ENCODE measurements around the gene RNGTT.
"Not testable (repeated sequence)": the region's sequence is repeated elsewhere in the genome, so short reads cannot be mapped to it uniquely, and the experiment has no call there.

Gene RNGTT

GRCh38 chr6:89002523-89002922, 39.1 kb upstream of the RNGTT start:
- no peak overlapping the region for H3K9ac ChIP-seq
- no peak for TF ChIP-seq Cebpa-rat (IDR thresholded peaks at IDR 0.05)

GRCh38 chr6:88997327-88997726, 33.9 kb upstream of the RNGTT start:
- Histone ChIP-seq H3K4me2 (peak overlapping the region in 10 of 11 experiments; percentile 35 to 63 (median 52); a peak in 19 of 22 replicates), H3K27me3 (no peaks in the 10 kb centered on the region), H3K4me3 (no peak overlapping the region), H3K27ac (peak overlapping the region in 4 of 11 experiments; percentile 67 to 79 (median 74); a peak in 8 of 22 replicates), H3K9ac (peak overlapping the region in 4 of 11 experiments; percentile 38 to 65 (median 56); a peak in 4 of 22 replicates), H3K36me3 (no peaks in the 10 kb centered on the region), H3K9me3 (replicated peaks in 1 of 11) (no peaks in the 10 kb centered on the region), H4K20me1 (no peaks in the 10 kb centered on the region), H3K4me1 (peaks cover 16 to 27% (median 22%) of the 10 kb centered on the region in 10 experiments)
- peak in 4 of 11 experiments; percentile 61 to 87 (median 74); a peak in 7 of 22 replicates for TF ChIP-seq Cebpa-rat (IDR thresholded peaks at IDR 0.05)

More at GRCh38 chr6:89002523-89002922, 39.1 kb upstream of the RNGTT start:
- Histone ChIP-seq H3K27ac (no peak overlapping the region), H3K4me2 (no peak overlapping the region), H3K4me1 (peaks cover 3 to 7% (median 5%) of the 10 kb centered on the region in 10 experiments), H4K20me1 (no peaks in the 10 kb centered on the region), H3K4me3 (no peak overlapping the region), H3K27me3 (no peaks in the 10 kb centered on the region), H3K9me3 (replicated peaks in 1 of 11) (no peaks in the 10 kb centered on the region), H3K36me3 (no peaks in the 10 kb centered on the region)

DNA sequence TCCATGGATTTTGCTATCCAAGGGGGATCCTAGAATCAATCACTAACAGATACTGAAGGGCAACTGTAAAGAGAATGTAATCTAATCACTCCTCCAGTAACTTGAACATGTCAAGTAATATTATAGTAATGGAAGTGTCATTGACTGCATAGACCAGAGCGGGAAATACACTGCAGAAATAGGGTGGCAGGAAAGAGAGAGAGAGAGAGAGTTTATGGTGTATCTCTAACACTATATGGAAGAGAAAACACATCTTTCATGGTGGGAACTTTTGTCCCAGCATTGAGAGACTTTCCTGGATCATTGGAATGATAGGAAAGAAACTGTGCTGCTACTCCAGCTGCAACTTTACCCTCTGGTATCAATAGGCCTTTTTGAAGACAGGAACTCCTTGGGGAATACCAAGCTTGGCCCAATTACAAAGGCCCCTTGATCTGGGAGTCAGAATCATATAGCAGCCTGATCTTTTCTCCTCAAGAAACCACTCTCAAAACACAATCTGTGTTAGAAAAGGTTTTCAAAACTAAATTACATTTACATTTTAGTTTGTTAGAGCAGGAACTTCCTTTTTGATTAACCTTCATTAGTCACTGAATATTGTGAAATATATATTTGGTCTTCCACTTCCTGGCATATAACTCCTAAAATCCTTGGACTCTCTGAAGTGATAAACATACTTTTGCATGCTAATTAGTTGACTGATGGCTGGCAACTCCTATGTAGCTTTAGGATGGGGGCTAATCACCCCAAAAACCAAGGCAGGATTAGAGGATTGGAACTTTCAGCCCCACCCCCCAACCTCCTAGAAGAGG, 29.5 kb upstream of the RNGTT start:
- Histone ChIP-seq H3K4me2 (peak overlapping the region in 9 of 11 experiments; percentile 23 to 62 (median 41); a peak in 13 of 22 replicates), H3K36me3 (no peaks in the 10 kb centered on the region), H4K20me1 (no peaks in the 10 kb centered on the region), H3K4me1 (peaks cover 16 to 27% (median 22%) of the 10 kb centered on the region in 10 experiments), H3K4me3 (no peak overlapping the region), H3K27ac (peak overlapping the region in 2 of 11 experiments; percentile 25 to 39; a peak in 3 of 22 replicates), H3K27me3 (no peaks in the 10 kb centered on the region), H3K9me3 (replicated peaks in 1 of 11) (no peaks in the 10 kb centered on the region), H3K9ac (no peak overlapping the region)
- TF ChIP-seq Cebpa-rat (IDR thresholded peaks at IDR 0.05): no peak

DNA sequence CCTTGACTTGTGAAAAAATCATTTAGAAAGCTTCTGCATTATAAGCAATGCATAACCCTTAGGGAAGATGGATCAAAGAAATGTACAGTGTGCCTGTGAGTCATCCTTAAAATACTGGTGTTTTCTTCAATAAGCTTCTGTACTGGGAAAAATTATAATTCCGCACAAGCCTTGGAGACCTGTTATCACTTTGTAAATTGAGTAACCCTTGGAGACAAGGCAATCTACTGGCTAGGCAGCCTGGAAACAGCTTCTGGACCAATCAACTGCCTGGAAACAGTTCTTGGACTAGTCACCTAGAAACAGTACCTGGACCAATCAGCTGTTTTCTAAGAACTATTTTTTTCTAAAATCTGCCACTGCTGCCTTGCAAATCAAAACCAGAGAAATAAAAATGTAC, 25.8 kb upstream of the RNGTT start:
- H3K9me3 ChIP-seq (replicated peaks in 1 of 11): no peaks in the 10 kb centered on the region
- no peak for TF ChIP-seq Cebpa-rat (IDR thresholded peaks at IDR 0.05)
- H3K27ac ChIP-seq: no peak overlapping the region
- H3K36me3 ChIP-seq: no peaks in the 10 kb centered on the region
- H3K4me2 ChIP-seq: no peak overlapping the region
- no peaks in the 10 kb centered on the region for H4K20me1 ChIP-seq
- H3K27me3 ChIP-seq: no peaks in the 10 kb centered on the region
- H3K9ac ChIP-seq: no peak overlapping the region
- H3K4me1 ChIP-seq: peaks cover 0 to 14% (median 8%) of the 10 kb centered on the region in 10 experiments; a peak in 9 of 20 replicates
- no peak overlapping the region for H3K4me3 ChIP-seq

- Histone ChIP-seq H3K4me1 (peaks cover 0 to 11% (median 2%) of the 10 kb centered on the region in 10 experiments; a peak in 7 of 20 replicates), H3K27me3 (no peaks in the 10 kb centered on the region), H3K9me3 (replicated peaks in 1 of 11) (no peaks in the 10 kb centered on the region), H4K20me1 (no peaks in the 10 kb centered on the region), H3K9ac (no peak overlapping the region), H3K27ac (no peak overlapping the region), H3K4me2 (no peak overlapping the region), H3K36me3 (no peaks in the 10 kb centered on the region), H3K4me3 (no peak overlapping the region)
- TF ChIP-seq Cebpa-rat (IDR thresholded peaks at IDR 0.05): no peak
These were observed 24.5 kb upstream of the RNGTT start for GRCh38 chr6:88987922-88988321.

DNA sequence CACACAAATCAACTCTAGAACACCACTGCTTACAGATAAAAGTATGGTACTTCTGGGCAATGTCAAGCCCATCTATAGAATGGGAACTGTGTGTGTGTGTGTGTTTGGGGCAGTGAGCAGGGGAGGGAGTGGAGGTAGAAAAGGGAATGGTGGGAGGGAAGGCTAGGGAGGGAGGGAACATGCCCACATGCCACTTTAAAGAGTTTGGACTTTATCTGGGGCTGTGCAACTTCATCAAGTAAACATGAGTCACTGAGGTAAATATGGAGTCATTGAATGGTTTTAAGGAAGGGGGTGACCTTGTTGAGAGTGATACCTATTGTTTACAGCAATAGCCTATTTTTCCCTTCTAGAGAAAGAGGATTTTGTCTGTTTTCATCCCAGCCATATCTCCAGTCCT, 22.5 kb upstream of the RNGTT start:
- Histone ChIP-seq H4K20me1 (no peaks in the 10 kb centered on the region), H3K4me2 (no peak overlapping the region), H3K9ac (no peak overlapping the region), H3K4me1 (peaks cover 0 to 7% (median 0%) of the 10 kb centered on the region in 10 experiments; a peak in 2 of 20 replicates), H3K9me3 (replicated peaks in 1 of 11) (no peaks in the 10 kb centered on the region), H3K27ac (no peak overlapping the region), H3K27me3 (no peaks in the 10 kb centered on the region), H3K4me3 (no peak overlapping the region), H3K36me3 (no peaks in the 10 kb centered on the region)
- TF ChIP-seq Cebpa-rat (IDR thresholded peaks at IDR 0.05): no peak

DNA sequence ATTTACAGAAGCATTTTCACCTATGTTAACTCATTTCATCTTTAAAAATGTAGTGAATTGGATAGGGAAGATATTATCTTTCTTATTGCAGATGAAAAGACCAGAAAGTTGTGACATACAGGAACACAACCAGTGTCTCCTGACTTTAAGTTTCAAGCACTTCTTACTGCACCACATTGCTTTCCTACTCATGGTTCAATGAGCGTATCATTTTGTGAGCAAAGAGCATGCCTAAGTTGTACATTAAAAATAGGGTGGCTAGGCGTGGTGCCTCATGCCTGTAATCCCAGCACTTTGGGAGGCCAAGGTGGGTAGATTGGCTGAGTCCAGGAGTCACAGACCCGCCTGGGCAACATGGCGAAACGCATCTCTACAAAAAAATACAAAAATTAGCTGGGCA, 21.2 kb upstream of the RNGTT start:
- Histone ChIP-seq H3K9ac (no peak overlapping the region), H4K20me1 (no peaks in the 10 kb centered on the region), H3K36me3 (no peaks in the 10 kb centered on the region), H3K27ac (no peak overlapping the region), H3K4me3 (no peak overlapping the region), H3K4me1 (peaks cover 0 to 7% (median 0%) of the 10 kb centered on the region in 10 experiments; a peak in 2 of 20 replicates), H3K27me3 (no peaks in the 10 kb centered on the region), H3K9me3 (replicated peaks in 1 of 11) (no peaks in the 10 kb centered on the region), H3K4me2 (no peak overlapping the region)
- TF ChIP-seq Cebpa-rat (IDR thresholded peaks at IDR 0.05): no peak

DNA sequence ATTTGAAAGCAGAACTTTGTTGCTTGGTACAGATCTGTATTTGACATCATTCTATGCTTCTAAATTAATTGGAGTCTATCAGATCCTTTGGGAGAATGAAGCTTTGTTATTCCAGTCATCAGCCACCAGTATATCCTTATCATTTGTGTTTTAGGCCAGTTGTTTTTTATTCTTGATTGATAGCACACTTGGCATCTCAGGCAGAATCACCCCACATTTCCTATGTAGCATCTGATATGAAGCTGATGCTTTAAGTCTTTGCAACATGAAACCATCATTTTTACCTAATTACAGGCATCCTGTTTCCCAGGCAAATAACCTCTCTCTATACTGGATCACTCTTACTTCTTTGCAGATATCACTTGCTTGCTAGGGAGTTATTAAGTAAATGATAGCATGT, 20.7 kb upstream of the RNGTT start:
- Histone ChIP-seq H3K9me3 (replicated peaks in 1 of 11) (no peaks in the 10 kb centered on the region), H3K27me3 (no peaks in the 10 kb centered on the region), H3K36me3 (no peaks in the 10 kb centered on the region), H3K27ac (no peak overlapping the region), H3K9ac (no peak overlapping the region), H3K4me2 (no peak overlapping the region), H4K20me1 (no peaks in the 10 kb centered on the region), H3K4me3 (no peak overlapping the region), H3K4me1 (peaks cover 0 to 7% (median 0%) of the 10 kb centered on the region in 10 experiments; a peak in 2 of 20 replicates)
- TF ChIP-seq Cebpa-rat (IDR thresholded peaks at IDR 0.05): no peak

- no peak overlapping the region for H3K4me3 ChIP-seq
- no peak overlapping the region for H3K9ac ChIP-seq
- H3K4me2 ChIP-seq: peak overlapping the region in 2 of 11 experiments; percentile 19 to 35; a peak in 1 of 22 replicates
These were observed 20.1 kb upstream of the RNGTT start for GRCh38 chr6:88983532-88983931.

GRCh38 chr6:88983129-88983528, 19.7 kb upstream of the RNGTT start:
- H3K36me3 ChIP-seq: not testable (repeated sequence)

More at GRCh38 chr6:88983532-88983931, 20.1 kb upstream of the RNGTT start:
- Histone ChIP-seq H3K27me3 (no peaks in the 10 kb centered on the region), H3K4me1 (peaks cover 0 to 7% (median 0%) of the 10 kb centered on the region in 10 experiments; a peak in 2 of 20 replicates), H3K36me3 (no peaks in the 10 kb centered on the region), H4K20me1 (no peaks in the 10 kb centered on the region), H3K27ac (no peak overlapping the region; a peak in 1 of 22 replicates), H3K9me3 (replicated peaks in 1 of 11) (no peaks in the 10 kb centered on the region)
- TF ChIP-seq Cebpa-rat (IDR thresholded peaks at IDR 0.05): no peak

More at GRCh38 chr6:88983129-88983528, 19.7 kb upstream of the RNGTT start:
- H4K20me1 ChIP-seq; H3K27ac ChIP-seq; H3K27me3 ChIP-seq; H3K9me3 ChIP-seq (replicated peaks in 1 of 11); H3K4me1 ChIP-seq; H3K9ac ChIP-seq; H3K4me3 ChIP-seq: not testable (repeated sequence)
- peak overlapping the region in 2 of 11 experiments; percentile 19 to 35; a peak in 1 of 22 replicates for H3K4me2 ChIP-seq

All from BLaER1 treated with 17β-estradiol and CSF1 and Interleukin-3, amounts not matched to agents 10 nM and 100 nM (cell line).